GM12878 (cell line): ENCODE data around the gene SPRED2. TPM values are rescaled to one million over a fixed set of nuclear protein-coding genes. Genes with fewer than 3 reads are reported as not detected.

Source experiments
- EP300 ChIP-seq, 2 experiments: fragments of 150-350 bp in 1 of 2; IDR thresholded peaks; 2 replicates each; pipeline ENCODE4 v1.6.1; 2011 to 2012; ENCODE audit warnings: low read depth in 2 of 2, low read length in 2 of 2, borderline replicate concordance in 1 of 2, improper control_type of control experiment in 1 of 2, inconsistent platforms in 1 of 2; ENCODE audit not compliant: control insufficient read depth in 1 of 2
- ETV6 ChIP-seq, 2 experiments: fragments of 450-650 bp in 1 of 2; IDR thresholded peaks in 1 of 2; conservative IDR thresholded peaks in 1 of 2; 2 replicates each; pipeline ENCODE4 v1.6.1; 2014; ENCODE audit warnings: antibody characterized with exemption in 1 of 2, borderline replicate concordance in 1 of 2, low read depth in 1 of 2, mild to moderate bottlenecking in 1 of 2, moderate library complexity in 1 of 2
- IKZF1 ChIP-seq: fragments of 450-650 bp; conservative IDR thresholded peaks from 2 replicates; pipeline ENCODE4 v1.6.1; 2017; ENCODE audit warnings: antibody characterized with exemption, mild to moderate bottlenecking
- NBN ChIP-seq: fragments of 450-650 bp; IDR thresholded peaks from 2 replicates; pipeline ENCODE4 v1.6.1; 2016
- NR2C1 ChIP-seq: fragments of 450-650 bp; IDR thresholded peaks from 2 replicates; pipeline ENCODE4 v1.6.1; 2017; ENCODE audit warnings: antibody characterized with exemption, mild to moderate bottlenecking, moderate library complexity
- PAX8 ChIP-seq: fragments of 450-650 bp; IDR thresholded peaks from 2 replicates; pipeline ENCODE4 v1.6.1; 2017; ENCODE audit warnings: mild to moderate bottlenecking, moderate library complexity
- POLR2A ChIP-seq: IDR thresholded peaks from 2 replicates; pipeline ENCODE4 v1.6.1; 2011; ENCODE audit warnings: low read depth, mild to moderate bottlenecking, low read length
- POLR2AphosphoS2 ChIP-seq: IDR thresholded peaks from 2 replicates; pipeline ENCODE4 v1.6.1; 2011; ENCODE audit warnings: low read depth, mild to moderate bottlenecking, low read length, improper control_type of control experiment, moderate library complexity
- RBBP5 ChIP-seq: fragments of 200-600 bp; sonication (generic); conservative IDR thresholded peaks from 2 replicates; pipeline ENCODE4 v1.6.1; 2016
- RUNX3 ChIP-seq: IDR thresholded peaks from 2 replicates; pipeline ENCODE4 v1.6.1; 2012; ENCODE audit warnings: low read length, inconsistent platforms
- SREBF1 ChIP-seq: IDR thresholded peaks from 2 replicates; pipeline ENCODE4 v1.6.1; 2012; ENCODE audit warnings: mild to moderate bottlenecking, low read length
- TARDBP ChIP-seq: IDR thresholded peaks from 2 replicates; pipeline ENCODE4 v1.6.1; 2016; ENCODE audit warnings: borderline replicate concordance
- WRNIP1 ChIP-seq: IDR thresholded peaks from 2 replicates; pipeline ENCODE4 v1.6.1; 2011; ENCODE audit warnings: low read depth, low read length, improper control_type of control experiment, borderline replicate concordance
- YY1 ChIP-seq: IDR thresholded peaks from 2 replicates; pipeline ENCODE4 v1.6.1; 2011; ENCODE audit warnings: low read depth, mild to moderate bottlenecking, low read length
- polyA plus RNA-seq, 11 experiments: library from polyadenylated mRNA; depleted of rRNA in 4 of 11; unstranded in 6 of 11; stranded (reverse) in 5 of 11; fragments of >200 nt; fragmentation: Nextera tagmentation in 4 of 11; fragmentation: Illumina TruSeq in 1 of 11; extraction: Ambion mirVana in 4 of 11; extraction: Trizol in 1 of 11; gene quantifications; 1 replicate in 1 of 11; 2 replicates in 10 of 11; pipeline versions ENCODE4 v1.2.1 to v1.2.3, GENCODE V29; 2011 to 2016; ENCODE audit warnings: inconsistent platforms in 2 of 11, missing spikeins in 2 of 11, low read depth in 1 of 11
- total RNA-seq, 4 experiments: library from RNA; depleted of rRNA in 3 of 4; stranded (reverse); fragments of >200 nt in 3 of 4; fragmentation: Illumina TruSeq in 1 of 4; extraction: Trizol in 1 of 4; gene quantifications; 2 replicates each; pipeline versions ENCODE4 v1.2.1 to v1.2.3, GENCODE V29; 2013 to 2021
- TF ChIP-seq, protein P1 (sequence below): fragments of 450-650 bp; formaldehyde crosslinking; IDR thresholded peaks from 2 replicates; pipeline ENCODE4 v1.4.0; 2020; ENCODE audit warnings: mild to moderate bottlenecking, moderate library complexity
- TF ChIP-seq, protein P2 (sequence below): IDR thresholded peaks from 2 replicates; pipeline ENCODE4 v1.6.1; 2012; ENCODE audit warnings: low read length, inconsistent platforms
- TF ChIP-seq, protein P3 (sequence below): fragments of 450-650 bp; IDR thresholded peaks from 2 replicates; pipeline ENCODE4 v1.6.1; 2017; ENCODE audit warnings: mild to moderate bottlenecking
- TF ChIP-seq, protein P4 (sequence below): fragments of 450-650 bp; IDR thresholded peaks from 2 replicates; pipeline ENCODE4 v1.6.1; 2017; ENCODE audit warnings: low read depth, mild to moderate bottlenecking, moderate library complexity
- TF ChIP-seq, protein P5 (sequence below): fragments of 450-650 bp; IDR thresholded peaks from 2 replicates; pipeline ENCODE4 v1.6.1; 2017; ENCODE audit warnings: mild to moderate bottlenecking, low read depth, inconsistent platforms; ENCODE audit not compliant: poor library complexity, severe bottlenecking

SPRED2 gene
- total and polyA plus RNA-seq, 10 of the 15 experiments (the other 5 are each of a cell fraction or from before 2014, with no cell fraction given), result 3.0 to 23.9 (median 9.7) TPM

DNA sequence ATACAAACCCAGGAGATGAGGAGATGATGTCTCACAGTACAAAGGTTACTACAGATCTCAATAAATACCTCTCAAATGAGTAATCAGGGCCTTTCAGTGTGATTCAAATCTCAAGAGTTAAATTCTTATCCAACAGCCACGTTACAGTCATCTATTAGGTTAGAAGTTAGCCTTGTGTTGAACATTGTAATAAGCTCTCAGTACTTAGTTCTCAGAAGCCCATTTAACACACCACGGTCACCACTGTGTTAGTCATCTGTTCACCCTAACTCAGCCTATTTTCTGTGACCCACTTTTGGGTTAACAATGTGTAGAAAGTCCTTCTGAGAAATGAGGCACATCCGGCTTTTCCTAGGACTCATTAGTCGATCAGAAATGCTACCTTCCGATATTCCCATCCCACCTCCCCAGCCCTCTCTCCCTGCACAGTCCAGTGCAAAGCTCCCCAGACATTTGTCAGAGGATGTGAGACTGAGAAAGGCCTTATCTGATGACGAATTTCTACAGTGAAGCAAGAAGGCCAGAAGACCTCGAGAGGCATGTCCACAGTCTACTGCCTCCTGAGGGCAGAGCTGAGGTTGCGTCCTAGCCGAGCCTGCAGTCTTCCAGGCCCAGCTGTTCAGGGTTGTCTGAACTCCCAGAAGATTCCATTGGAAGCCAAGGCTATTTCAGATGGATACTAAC lies 112.2 kb downstream of the SPRED2 start (continued):
- TF ChIP-seq, protein P1, sequence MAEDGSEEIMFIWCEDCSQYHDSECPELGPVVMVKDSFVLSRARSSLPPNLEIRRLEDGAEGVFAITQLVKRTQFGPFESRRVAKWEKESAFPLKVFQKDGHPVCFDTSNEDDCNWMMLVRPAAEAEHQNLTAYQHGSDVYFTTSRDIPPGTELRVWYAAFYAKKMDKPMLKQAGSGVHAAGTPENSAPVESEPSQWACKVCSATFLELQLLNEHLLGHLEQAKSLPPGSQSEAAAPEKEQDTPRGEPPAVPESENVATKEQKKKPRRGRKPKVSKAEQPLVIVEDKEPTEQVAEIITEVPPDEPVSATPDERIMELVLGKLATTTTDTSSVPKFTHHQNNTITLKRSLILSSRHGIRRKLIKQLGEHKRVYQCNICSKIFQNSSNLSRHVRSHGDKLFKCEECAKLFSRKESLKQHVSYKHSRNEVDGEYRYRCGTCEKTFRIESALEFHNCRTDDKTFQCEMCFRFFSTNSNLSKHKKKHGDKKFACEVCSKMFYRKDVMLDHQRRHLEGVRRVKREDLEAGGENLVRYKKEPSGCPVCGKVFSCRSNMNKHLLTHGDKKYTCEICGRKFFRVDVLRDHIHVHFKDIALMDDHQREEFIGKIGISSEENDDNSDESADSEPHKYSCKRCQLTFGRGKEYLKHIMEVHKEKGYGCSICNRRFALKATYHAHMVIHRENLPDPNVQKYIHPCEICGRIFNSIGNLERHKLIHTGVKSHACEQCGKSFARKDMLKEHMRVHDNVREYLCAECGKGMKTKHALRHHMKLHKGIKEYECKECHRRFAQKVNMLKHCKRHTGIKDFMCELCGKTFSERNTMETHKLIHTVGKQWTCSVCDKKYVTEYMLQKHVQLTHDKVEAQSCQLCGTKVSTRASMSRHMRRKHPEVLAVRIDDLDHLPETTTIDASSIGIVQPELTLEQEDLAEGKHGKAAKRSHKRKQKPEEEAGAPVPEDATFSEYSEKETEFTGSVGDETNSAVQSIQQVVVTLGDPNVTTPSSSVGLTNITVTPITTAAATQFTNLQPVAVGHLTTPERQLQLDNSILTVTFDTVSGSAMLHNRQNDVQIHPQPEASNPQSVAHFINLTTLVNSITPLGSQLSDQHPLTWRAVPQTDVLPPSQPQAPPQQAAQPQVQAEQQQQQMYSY, result no peak
- TF ChIP-seq NR2C1 (no peak), POLR2AphosphoS2 (no peak), PAX8 (no peak), TARDBP (no peak), RBBP5 (no peak), NBN (peak; percentile 62; the same call in 1 of the 2 replicates), WRNIP1 (no peak), SREBF1 (no peak), POLR2A (no peak), YY1 (no peak; the same call in 1 of the 2 replicates), EP300 (IDR thresholded peaks at IDR 0.05; ENCODE audit: borderline replicate concordance in 1 of 2, control insufficient read depth in 1 of 2, low read depth in 2 of 2, low read length in 2 of 2) (peak in 1 of 2 experiments; percentile 57; a peak in 1 of 4 replicates), RUNX3 (peak; percentile 44; the same call in 1 of the 2 replicates), IKZF1 (peak; percentile 50), ETV6 (conservative IDR thresholded peaks at IDR 0.05 in 1 of 2, IDR thresholded peaks at IDR 0.05 in 1 of 2; ENCODE audit: borderline replicate concordance in 1 of 2, low read depth in 1 of 2) (peak in 1 of 2 experiments; percentile 25; a peak in 1 of 4 replicates)
- TF ChIP-seq, protein P2, sequence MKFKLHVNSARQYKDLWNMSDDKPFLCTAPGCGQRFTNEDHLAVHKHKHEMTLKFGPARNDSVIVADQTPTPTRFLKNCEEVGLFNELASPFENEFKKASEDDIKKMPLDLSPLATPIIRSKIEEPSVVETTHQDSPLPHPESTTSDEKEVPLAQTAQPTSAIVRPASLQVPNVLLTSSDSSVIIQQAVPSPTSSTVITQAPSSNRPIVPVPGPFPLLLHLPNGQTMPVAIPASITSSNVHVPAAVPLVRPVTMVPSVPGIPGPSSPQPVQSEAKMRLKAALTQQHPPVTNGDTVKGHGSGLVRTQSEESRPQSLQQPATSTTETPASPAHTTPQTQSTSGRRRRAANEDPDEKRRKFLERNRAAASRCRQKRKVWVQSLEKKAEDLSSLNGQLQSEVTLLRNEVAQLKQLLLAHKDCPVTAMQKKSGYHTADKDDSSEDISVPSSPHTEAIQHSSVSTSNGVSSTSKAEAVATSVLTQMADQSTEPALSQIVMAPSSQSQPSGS, result peak; percentile 80; the same call in 1 of the 2 replicates
- TF ChIP-seq, protein P3, sequence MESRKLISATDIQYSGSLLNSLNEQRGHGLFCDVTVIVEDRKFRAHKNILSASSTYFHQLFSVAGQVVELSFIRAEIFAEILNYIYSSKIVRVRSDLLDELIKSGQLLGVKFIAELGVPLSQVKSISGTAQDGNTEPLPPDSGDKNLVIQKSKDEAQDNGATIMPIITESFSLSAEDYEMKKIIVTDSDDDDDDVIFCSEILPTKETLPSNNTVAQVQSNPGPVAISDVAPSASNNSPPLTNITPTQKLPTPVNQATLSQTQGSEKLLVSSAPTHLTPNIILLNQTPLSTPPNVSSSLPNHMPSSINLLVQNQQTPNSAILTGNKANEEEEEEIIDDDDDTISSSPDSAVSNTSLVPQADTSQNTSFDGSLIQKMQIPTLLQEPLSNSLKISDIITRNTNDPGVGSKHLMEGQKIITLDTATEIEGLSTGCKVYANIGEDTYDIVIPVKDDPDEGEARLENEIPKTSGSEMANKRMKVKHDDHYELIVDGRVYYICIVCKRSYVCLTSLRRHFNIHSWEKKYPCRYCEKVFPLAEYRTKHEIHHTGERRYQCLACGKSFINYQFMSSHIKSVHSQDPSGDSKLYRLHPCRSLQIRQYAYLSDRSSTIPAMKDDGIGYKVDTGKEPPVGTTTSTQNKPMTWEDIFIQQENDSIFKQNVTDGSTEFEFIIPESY, result no peak
- TF ChIP-seq, protein P4, sequence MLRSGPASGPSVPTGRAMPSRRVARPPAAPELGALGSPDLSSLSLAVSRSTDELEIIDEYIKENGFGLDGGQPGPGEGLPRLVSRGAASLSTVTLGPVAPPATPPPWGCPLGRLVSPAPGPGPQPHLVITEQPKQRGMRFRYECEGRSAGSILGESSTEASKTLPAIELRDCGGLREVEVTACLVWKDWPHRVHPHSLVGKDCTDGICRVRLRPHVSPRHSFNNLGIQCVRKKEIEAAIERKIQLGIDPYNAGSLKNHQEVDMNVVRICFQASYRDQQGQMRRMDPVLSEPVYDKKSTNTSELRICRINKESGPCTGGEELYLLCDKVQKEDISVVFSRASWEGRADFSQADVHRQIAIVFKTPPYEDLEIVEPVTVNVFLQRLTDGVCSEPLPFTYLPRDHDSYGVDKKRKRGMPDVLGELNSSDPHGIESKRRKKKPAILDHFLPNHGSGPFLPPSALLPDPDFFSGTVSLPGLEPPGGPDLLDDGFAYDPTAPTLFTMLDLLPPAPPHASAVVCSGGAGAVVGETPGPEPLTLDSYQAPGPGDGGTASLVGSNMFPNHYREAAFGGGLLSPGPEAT, result no peak; the same call in 1 of the 2 replicates
- TF ChIP-seq, protein P5, sequence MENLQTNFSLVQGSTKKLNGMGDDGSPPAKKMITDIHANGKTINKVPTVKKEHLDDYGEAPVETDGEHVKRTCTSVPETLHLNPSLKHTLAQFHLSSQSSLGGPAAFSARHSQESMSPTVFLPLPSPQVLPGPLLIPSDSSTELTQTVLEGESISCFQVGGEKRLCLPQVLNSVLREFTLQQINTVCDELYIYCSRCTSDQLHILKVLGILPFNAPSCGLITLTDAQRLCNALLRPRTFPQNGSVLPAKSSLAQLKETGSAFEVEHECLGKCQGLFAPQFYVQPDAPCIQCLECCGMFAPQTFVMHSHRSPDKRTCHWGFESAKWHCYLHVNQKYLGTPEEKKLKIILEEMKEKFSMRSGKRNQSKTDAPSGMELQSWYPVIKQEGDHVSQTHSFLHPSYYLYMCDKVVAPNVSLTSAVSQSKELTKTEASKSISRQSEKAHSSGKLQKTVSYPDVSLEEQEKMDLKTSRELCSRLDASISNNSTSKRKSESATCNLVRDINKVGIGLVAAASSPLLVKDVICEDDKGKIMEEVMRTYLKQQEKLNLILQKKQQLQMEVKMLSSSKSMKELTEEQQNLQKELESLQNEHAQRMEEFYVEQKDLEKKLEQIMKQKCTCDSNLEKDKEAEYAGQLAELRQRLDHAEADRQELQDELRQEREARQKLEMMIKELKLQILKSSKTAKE, result peak; percentile 58
